HG03575 (cell line): ENCODE results near the gene SLC39A2.
"Not testable (repeated sequence)": the region's sequence is repeated elsewhere in the genome, so short reads cannot be mapped to it uniquely, and the experiment has no call there.

Experiments used
- ATAC-seq: cut with Tn5 transposase; IDR thresholded peaks from one replicate; pipeline ENCODE4 v1.9.1; 2021; ENCODE audit not compliant: unreplicated experiment, insufficient number of reproducible peaks, low FRiP score; ENCODE audit errors: extremely low read depth

Gene SLC39A2

DNA sequence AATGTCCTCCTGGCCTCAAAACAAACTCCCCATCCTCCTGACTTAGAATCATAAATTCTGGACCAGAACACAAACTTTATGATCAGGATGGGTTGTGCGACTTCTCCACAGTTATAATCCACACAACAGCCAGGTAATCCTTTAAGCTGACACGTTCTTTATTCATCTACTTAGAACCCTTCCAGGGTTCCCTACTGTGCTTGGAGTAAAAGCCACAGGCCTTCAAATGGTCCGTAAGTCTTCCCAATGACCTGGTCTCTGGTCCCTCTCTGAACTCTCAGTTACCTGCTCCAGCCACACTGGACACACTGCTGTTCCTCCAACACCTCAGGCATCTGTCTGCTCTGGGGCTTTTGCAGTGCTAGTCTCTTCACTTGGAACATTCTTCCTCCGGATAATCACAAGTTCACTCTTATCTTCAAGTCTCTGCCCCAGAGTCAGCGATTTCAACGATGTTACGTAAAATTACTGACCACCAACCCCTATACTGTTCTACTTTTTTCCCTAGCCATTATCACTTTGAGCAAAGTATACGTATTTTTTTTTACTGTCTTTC lies 41.4 kb downstream of the SLC39A2 start:
- ATAC-seq: no peak

DNA sequence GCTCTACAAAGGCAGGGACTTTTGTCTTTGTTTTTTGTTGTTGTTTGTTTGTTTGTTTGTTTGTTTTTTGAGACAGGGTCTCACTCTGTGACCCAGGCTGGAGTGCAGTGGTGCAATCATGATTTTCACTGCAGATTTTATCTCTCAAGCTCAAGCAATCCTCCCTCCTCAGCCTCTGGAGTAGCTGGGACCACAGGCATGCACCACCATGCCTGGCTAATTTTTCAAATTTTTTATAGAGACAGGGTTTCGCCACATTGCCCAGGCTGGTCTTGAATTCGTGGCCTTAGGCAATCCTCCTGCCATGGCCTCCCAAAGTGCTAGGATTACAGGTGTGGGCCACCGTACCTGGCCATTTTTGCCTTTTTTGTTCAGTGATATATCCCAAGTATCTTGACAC lies 41.8 kb downstream of the SLC39A2 start:
- ATAC-seq: not testable (repeated sequence)

DNA sequence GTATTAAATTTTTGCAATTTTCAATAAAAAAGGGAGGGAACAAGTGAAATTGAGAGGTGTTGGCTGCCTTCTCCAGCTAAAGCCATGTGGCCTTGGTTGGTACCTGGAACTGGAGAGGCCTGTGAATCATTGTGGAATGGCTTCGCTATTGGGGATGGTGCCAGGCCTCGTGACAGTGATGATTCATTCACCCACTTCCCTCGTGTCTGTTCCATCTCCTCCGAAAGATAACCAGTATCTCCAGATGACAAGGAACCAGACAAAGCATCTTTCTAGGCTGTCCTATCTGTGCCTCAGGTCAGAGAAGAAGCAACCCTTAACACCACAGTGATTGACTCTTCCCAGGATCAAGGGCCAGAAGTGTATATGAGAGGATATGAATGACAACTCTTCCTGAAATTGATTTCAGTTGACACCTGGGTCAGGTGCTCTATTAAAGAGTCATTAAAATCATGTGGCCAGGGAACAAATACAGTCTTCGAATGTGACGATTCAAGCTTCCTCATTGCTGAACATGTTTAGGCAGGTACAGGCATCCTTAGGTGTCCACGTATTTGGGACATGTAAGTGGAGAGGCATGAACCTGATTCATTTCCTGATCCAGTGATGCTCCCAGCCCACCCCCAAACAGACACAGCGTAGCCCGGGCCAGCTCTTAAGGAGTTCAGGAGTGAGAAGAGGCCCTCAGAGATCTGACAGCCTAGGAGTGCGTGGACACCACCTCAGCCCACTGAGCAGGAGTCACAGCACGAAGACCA lies 42.8 kb downstream of the SLC39A2 start, which contains the start of gene RNASE7:
Gene RNASE7, plus strand, starts transcription at position 687 of the 758 bp plus-strand sequence. CDS start 631 bp downstream, outside the sequence.
- no peak for ATAC-seq

DNA sequence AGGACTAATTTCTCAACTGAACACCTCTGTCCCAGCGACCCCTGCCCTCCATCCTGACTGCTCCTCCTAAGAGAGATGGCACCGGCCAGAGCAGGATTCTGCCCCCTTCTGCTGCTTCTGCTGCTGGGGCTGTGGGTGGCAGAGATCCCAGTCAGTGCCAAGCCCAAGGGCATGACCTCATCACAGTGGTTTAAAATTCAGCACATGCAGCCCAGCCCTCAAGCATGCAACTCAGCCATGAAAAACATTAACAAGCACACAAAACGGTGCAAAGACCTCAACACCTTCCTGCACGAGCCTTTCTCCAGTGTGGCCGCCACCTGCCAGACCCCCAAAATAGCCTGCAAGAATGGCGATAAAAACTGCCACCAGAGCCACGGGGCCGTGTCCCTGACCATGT lies 43.8 kb downstream of the SLC39A2 start:
- no peak for ATAC-seq

DNA sequence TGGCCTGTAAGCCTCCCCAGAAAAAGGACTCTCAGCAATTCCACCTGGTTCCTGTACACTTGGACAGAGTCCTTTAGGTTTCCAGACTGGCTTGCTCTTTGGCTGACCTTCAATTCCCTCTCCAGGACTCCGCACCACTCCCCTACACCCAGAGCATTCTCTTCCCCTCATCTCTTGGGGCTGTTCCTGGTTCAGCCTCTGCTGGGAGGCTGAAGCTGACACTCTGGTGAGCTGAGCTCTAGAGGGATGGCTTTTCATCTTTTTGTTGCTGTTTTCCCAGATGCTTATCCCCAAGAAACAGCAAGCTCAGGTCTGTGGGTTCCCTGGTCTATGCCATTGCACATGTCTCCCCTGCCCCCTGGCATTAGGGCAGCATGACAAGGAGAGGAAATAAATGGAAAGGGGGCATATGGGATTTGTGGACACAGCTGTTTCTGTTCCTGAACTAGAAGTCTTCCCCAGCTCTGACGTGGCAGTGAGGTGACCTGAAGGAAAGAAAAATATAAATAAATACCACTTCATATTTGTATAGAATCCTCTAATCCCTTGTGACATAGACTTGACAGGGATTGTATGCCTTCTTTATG lies 44.4 kb downstream of the SLC39A2 start:
- no peak for ATAC-seq

DNA sequence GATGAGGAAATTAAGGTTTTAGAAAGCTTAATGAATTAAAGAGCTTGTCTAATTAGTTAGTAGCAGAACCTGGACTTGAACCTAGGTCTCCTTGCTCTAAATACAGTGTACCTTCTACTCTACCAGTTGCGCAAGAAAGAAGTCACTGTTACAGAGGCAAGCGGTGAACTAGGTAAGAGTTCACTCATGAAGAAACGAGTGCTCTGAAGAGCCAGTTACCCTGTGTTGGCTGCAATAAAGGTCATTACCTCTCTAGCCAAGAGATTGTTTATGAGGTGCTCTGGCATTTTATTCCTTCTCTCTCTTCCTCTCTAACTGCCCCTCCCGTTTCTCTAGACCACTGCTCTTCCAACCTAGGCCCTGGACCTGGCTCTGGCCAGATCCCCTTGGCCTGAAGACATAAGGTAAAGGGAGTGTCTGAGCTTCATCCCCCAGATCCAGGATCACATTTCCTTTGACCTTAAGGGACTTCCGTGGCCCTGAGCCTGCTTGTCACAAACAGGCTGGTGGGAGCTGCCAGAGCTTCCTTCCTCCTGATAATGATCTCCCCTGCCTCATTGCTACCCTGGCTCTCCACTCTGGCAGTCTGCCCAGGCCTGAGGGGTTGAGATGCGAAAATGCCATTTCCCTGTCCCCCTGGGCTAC lies 45.0 kb downstream of the SLC39A2 start:
- ATAC-seq: no peak

DNA sequence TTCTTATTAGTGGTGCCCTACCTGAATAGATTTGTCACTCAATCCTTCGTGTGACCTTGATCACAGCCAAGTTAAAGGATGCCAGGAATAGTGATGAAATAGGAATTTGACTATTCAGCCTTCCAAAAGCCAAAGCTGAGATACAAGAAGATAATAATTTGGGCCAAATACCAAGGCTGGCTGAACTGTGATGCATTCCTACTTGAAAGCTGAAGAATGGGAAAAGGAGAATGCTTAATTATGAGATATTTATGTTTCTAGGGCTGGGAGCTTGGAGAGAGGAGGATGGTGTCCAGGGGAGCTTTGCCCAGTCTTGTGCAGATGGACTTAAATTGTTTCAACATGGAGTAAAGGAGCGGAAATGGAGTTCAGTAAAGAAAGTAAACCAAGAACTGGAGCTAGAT lies 48.3 kb downstream of the SLC39A2 start:
- no peak for ATAC-seq

DNA sequence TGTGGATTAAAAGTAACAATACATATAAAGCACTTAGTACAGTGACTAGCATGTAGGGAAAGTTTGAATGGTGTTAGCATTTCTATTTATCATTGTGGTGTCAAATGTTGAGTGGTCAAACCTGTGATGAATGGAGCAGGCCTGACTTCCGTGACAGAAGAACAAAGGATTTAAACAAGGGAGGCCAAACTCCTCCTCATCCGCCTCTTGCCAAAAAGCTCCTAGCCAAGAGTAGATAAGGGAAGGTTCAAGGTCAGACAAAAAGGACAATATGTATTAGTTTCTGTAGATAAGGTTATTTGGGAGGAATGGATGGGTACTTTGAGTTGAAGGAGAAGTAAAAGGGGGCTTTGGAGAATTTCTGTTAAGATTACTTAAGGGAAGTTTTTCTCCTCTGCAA lies 49.5 kb downstream of the SLC39A2 start:
- no peak for ATAC-seq

DNA sequence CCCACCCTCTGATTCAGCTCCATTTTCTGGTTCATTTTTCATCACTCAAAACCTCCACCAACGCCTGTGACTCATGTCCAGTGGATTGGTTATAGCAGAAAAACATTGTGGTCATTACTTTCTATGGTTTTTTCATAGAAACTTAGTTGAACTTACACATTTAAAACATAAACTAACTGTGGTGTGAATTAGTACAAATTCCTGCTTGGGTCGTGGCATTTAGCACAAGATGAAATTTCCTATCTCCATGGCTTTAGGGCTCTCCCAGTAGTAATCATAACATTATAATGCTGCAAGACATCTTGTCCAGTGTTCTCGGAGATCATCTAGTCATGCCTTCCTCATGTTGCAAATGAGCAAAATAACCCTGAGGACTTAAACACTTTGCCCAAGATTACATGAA lies 50.2 kb downstream of the SLC39A2 start:
- no peak for ATAC-seq

DNA sequence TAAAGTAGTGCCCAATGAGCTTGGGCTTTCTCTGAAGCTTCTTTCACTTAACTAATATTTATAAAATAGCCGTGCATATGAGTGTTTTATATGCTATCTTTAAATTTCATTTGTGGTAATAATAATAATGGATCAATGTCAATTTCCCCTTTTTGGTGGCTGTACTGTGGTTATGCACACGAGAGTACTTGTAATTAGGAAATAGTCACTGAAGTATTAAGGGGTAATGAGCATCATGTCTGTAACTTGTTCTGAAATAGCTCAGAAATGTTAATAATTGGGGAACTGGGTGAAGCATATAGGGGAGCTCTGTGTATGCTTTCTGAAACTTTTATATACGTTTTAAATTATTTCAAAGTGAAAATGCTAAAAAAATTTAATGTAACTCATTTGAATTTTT lies 51.5 kb downstream of the SLC39A2 start:
- no peak for ATAC-seq
